NK-92 (cell line): ENCODE data around the gene AGK.
"Not testable (repeated sequence)": the region's sequence is repeated elsewhere in the genome, so short reads cannot be mapped to it uniquely, and the experiment has no call there.

Experiments
- DNase-seq: peaks from one replicate; lab custom pipeline; 2025; ENCODE audit not compliant: unreplicated experiment; lab: John Stamatoyannopoulos, UW

Gene AGK

DNA sequence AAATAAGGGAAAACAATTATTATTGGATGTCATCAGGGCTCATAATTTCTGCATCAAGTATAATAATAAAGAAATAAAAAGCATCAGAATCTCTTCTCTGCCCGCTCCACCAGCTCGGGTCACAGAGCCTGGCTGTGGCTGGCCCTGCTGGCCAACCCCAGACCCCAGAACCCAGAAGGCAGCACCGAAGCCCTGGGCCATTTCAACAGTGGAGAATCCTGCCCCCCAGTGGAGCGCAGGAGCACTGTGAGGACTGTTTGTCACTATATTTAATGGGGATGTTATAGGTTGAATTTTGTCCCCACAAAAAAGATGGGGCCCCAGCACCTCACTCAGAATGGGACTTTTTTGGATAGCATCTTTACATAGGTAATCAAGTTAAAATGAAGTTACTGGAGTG, 123.5 kb downstream of the AGK start:
- no peak for DNase-seq

DNA sequence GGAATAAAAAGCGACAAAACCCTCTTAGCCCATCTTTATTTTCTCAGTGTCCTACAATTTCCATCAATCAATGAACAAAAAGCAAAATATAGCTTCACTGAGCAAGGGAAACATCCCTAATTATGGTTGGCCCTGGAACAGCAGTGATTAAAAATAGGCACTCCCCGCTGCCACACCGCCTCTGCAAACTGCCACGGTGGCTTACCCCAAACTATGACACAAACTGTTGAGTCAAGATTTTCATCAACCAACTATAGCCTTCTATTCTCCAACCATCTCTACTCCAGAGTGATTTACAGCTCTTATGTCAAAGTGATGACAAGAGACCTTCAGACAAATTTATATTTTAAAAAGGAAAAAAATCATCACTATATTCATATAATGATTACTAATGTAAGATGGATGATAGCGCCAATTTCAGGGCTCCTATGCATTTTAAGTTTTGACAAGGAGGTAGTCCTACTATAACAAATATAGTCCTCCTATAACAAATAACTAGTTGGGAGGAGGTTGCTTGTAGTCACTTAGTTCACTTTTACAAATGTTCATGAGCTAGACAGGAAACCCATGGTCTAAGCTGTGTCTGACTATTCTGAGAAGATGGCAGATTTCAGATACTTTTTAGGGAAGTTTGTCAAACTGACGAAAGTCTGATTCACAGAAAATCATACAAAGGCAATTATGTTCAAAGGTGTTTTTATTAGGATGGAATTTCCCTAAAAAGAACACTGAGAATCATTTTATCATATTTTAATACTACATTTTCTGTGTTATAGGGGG, 124.4 kb downstream of the AGK start:
- DNase-seq, result no peak

DNA sequence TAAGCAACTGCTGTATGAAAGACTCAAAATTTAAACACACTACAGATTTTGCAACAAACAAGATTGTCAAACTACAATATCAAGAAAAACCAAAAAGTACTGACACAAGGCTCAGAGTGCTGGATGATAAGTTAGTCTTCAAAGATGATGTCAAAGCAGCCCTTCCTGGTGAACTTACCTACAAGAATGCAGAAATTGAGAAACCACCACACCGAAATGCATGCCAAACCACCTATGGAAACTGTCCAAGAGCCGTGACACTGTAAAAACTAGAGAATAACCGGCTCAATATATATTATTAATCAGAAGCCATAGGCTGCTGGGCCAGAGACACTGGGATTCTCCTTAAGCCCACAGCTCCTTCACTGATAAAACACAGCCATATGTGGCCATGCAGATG, 125.4 kb downstream of the AGK start:
- DNase-seq, result no peak

DNA sequence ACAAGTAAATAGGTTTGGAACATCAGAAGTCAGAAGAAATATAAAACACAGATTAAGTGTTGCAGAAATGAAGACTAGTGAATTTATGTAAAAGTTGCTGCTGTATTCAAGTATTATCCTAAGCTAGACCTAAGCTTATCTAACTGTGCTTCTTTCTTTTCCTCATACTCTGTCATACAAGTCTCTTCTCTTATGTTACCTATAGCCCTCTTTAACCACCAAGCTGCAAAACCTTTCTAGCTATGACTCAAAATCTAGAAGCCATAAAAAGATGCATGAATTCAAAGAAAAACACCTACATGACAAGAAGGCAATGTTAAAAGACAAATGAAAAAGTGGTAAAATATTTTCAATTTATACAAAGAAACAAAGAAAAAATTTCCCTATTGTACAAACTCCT, 127.8 kb downstream of the AGK start:
- DNase-seq, result no peak

DNA sequence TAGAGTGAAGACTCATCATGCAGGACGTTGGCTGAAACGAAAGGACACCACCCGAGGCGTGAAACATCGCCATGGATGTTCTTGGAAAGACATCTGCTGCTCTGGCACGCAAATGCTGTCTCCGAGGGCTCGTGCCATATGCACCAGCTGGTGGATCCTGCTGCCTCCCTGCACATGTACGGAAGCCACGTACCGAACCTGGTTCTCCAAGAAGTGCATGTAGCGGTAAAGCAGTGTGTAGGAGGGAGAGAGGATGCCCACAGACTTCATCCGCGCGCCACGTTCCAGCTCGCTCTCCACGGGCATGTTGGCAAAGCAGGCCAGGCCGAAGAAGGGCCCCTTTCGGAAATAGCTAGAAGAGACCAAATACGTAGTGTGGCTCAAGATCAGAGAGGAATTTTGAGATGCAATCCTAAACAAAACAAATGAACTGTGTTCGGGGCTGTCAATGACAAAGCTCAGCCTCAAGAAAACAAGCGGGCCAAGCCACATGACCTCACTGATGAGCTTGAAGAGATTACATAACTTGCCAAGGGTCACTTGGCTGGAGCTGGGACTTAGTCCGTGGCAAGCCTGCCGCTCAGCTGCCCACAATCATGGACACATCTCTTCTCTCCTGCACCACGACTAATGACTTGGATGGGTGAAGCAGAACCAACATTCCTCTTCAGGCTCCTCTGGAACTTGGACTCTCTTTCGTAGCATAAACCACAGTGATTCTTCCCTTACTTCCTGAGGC, 134.2 kb downstream of the AGK start:
- DNase-seq, result no peak

DNA sequence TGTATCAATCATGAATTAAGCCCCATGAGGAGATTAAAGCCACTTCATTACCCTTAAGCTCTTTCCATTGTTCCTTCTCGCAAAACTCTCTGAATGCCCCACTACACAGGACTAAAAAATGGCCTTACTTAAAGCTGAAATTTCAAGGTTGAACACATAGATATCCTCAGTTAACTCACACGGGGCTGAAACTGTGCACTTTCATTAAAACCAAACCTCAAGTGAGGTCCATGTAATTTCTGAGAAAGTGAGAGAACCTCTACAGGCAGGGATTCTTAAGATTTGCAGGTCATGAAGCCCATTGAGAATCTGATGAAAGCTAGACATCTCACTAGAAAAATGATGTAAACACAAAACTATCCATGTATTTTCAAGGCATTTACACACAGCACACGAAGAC, 134.9 kb downstream of the AGK start:
- DNase-seq, result no peak

DNA sequence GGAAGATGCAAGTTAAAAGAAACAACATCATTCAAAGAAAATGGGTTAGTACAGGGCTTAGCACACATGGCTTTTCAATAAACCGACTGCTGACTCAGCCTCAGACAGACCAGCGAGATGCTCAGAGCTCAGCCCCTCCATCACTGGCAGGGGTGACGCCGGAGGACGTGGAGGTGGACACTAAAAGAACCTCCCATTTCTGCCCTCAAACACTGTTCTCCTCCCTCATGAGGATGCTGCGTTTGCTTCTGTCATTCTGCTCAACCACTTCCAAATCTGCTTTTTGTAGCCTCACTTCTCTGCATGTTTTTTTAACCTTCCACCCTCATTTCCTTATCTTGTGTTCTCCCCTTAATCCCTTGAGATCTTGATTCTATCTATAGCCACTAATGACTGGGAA, 135.5 kb downstream of the AGK start:
- no peak for DNase-seq

DNA sequence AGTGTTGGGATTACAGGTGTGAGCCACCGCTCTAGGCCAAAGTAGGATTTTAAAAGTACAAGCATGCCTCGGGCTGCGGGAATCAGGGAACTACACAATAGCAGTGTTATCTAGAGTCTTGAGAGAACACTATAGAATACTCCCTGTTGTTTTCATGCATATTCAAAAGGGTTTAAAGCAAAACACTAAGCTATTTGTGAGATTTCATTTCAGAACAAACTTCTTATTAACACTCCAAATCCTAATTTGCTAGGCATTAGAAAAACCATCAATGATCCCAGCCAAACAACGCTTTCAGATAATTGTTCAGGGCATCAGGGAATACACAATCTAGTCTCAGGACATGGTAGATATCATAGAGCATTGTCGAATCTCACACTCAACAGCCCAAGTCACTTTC, 136.8 kb downstream of the AGK start:
- DNase-seq, result no peak

DNA sequence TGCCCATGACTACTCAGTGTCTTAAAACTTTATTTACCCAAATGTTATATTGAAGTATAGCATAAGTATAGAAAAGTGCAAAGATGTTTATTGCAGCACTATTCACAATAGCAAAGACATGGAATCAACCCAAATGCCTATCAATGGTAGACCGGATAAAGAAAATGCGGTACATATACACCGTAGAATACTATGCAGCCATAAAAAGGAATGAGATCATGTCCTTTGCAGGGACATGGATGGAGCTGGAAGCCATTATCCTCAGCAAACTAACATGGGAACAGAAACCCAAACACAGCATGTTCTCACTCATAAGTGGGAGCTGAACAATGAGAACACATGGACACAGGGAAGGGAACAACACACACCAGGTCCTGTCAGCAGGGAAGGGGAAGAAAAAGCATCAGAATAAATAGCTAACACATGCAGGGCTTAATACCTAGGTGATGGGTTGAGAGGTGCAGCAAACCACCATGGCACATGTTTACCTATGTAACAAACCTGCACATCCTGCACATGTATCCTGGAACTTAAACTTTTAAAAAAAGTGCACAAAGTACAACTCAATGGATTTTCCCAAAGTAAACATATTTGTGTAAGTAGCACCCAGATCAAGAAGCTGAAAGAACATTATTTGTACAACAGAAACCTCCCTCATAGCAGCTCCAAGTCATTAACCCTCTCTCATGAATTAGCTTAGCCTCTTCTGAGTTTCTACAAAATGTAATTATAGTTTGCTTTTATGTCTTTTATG, 138.0 kb downstream of the AGK start:
- not testable (repeated sequence) for DNase-seq

DNA sequence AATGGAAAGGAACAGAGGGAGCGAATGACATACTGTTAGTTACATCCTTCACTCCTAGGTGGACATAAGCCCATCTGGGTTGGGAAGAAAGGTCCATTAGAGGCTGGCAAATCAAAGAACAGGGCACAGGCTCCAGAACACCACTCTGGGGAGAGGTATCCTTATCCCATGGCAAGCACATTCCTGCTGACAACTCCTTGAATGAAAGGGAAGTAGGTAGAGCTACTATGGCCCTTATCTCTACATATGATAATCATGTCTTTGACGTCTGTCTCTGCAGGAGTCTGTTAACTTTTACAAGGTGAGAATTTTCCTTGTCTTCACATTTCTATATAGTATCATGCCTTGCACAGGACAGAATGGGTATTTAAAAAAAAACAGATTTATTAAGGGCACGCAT, 140.3 kb downstream of the AGK start:
- no peak for DNase-seq

DNA sequence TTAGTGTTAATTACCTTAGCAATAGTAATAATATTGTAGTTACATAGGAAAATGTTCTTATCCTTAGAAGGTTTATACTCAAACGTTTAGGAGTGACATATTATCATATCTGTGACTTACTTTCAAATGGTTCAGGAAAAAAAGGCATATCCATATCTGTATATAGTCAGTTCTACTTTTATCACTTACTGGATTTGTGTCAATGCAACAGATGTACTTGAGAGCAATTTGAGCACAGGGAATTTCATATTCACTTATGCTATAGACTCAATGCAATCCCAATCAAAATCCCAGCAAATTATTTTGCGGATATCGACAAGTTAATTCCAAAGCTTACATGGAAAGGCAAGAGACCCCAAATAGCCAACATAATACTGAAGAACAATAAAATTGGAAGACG, 140.8 kb downstream of the AGK start:
- DNase-seq, result no peak

DNA sequence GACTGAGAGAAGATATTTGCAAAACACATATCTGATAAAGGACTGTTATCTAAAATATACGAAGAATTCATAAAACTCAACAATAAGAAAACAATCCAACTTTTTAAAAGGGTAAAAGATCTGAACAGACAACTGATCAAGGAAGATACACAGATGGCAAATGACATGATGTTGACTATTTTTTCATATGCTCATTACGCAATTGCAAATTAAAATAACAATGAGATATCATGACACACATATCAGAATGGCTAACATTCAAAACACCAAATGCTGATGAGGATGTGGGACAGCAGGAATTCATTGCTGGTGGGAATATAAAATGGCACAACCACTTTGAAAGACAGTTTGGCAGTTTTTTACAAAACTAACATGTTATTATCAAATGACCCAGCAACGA, 141.9 kb downstream of the AGK start:
- no peak for DNase-seq

DNA sequence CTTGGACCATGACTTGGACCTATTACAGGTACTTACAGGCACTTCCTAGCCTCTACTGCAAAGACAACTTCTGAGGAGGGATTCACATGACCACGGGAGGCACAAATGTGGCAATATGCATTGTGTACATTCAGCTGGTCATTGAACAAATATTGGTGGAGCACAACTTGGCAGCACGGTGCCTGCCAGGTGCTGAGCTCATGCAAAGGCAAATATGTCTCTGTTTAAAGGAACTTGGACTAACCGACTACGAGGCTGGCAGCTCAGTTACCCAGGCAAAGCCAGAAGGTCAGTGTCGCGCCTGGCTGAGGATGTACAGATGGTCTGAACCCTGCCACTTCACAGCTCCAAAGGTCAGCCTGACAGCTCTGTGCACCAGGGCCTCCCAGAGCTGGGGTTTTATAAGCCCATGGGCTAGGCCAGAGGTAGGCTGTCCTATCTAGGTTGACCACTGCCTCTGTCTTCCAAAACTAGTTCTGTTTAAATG, 144.6 kb downstream of the AGK start:
- no peak for DNase-seq

DNA sequence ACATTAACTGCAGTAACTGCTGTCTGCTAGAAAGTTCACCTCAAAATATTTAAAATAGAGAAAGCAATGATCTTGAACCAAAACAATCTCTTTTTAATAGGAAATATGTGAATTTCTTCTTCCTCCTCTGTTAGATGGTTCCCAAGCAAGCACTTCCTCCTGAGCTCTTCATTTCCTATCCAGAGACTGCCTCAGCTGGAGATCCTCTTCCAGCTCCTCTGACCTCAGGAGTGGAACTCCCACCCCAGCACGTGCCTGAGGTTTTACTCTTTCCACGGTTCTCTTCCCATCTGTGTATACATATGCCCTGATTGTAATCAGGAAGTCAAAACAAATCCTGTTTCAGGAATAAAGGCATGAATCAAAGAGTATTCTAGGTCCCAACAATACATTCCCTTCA, 145.1 kb downstream of the AGK start:
- DNase-seq, result no peak

DNA sequence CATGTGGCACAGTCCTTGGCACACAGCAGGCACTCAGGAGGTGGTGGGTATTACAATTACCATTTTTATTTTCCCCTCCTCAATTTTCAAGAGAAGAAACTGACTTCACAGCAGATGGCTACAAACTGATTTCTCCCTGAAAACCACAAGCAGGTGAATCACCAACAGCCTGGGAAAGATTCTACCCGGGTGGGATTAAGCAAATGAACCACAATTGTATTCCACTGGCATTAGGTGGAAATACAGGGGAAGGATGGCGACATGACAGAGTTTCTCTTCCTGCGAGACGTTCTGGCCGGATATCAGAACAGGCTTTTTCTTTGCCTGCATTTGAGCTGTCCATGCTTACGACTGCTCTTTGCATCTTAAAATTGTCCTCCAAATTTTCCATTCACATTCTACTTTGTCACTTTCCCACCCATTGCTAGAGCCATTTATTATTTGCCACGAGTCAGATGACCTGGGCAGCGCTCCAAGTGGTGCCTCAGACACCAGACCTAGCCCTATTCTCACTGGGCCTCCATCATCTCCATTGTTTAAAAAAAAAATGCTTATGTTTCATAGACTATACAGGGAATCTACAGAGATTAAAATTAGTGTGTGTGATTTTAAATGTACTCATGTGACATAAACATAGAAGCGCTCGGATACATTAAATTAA, 146.1 kb downstream of the AGK start:
- no peak for DNase-seq

DNA sequence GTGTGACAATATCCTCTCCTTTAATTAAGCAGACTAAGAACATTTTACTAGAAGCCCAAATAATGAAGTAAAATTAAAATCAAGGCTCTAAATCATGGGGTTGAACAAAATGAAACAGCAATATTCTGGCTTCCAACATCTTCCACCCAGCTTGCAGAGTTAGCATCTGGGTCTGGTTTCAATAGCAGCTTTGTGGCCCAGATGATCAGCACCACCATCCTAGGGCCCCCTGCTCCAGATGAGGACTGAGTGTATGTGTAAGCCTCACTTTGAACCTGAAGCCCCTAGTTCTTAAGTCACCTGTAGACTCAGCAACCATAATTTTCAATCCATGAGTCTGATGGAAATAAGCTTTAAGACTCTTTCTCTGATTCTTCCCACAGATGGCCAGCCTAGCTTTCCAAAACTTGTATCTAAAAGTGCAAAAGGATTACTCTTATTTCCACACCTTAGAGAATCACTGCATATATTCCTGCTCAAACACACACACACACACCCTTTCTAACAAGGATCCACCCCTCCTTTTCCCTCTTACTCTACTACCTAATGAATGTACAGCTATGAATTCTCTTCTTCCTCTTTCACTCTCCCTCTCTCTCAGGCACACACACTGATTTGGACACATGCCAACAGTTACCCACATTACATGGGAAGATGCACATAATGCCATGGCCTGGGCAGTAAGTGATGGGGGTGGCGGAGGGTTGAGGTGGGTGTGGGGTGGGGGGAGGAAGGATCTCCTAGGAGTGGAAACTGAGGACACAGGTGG, 147.2 kb downstream of the AGK start:
- no peak for DNase-seq

DNA sequence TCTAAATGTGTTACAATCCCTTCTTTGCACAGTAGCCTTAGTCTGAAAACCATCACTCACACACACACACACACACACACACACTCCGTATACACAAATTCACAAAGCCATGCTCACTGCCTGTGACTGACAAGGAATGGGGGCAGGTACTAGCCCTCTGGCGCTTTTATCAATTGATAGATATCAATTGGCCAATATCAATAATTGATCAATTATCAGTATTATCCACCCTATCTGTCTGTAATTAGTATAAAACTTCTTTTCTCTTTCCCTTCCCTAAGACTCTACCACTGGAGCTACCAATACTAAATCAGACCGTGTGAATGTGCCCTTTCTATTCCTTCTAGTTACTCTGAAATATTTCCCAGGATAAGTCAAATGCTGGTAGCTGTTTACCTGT, 148.7 kb downstream of the AGK start:
- no peak for DNase-seq

DNA sequence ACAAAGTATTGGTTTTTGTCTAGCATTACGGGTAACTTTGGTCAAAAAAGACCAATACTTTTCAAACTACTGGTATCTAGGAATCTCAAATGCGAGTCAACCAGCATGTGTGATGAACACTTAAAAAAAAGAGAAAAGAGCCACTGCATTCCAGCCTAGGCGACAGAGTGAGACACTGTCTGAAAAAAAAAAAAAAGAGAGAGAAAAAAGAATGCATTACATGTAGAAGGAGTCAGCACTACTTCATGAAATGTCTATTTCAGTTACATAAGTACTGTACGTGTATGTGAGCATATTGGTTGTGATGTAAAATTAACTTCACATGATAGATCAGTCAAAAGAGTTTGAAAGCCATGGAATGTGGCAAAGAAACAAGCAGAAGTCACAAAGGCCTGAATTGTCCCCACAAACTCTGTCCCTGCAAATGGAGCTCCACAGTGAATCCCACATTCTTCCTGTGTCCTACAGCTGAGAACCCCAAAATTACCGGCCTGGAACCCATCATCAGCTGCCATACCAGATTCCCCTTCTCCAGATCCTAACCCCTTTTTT, 149.2 kb downstream of the AGK start:
- no peak for DNase-seq

DNA sequence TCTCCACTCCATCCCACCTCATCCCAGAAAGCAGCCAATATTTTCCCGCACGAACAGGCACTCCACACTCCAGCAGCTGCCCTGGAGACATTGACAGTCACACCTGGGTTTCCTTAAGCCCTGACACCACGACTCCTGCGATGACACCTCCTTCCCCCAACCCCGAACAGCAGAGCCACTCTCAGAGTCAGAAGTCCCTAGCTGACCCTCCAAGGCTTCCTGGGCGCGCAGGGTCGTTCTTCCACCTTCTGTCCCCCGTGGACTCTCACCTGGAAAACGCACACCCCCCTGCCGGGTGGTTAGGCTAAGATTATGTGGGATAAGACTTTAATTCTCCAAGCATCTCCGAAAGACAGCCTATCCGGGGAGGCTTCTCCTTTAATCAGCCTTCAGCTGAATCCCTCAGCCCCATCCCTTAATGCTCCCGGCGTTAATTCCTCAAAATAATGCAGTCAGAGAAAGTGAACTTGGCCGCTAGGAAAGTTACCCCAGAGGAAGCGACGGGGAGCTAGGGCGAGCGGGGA, 149.7 kb downstream of the AGK start:
- no peak for DNase-seq

DNA sequence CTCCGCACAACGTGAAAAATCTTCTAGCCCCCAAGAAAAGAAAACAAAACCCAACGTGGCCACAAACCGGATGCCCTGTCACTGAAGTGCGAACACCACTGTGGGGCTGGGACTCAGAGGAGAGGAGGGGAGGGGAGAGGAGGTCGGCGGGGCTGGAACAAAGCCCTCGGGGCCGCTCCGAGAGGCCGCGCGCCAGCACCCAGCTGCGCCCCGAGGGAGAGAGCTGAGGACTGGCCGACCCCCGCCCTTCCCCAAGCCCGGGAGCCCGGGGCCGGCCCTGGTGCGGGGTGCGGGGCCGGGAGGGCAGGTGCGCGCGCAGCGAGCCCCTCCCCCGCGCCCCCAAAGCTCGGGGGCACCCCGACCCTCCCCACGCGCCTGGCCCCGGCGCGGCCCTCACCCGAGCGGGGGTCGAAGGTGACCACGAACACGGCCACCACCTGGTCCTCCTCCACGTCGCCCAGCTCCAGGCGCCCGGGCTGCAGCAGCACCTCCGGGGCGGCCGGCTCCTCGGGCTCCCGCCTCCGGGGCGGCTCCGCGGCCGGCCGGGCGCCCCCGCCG, 150.4 kb downstream of the AGK start:
- no peak for DNase-seq
